GM23338 (cell line): Measurements from ENCODE around the gene TNKS2. TPM values are rescaled to one million over a fixed set of nuclear protein-coding genes. Genes with fewer than 3 reads are reported as not detected.

Source experiments
- ATAC-seq: fragments of 200-7000 bp; cut with Tn5 transposase; 3 replicates; pipeline ENCODE4 v1.9.1; 2020
- DNase-seq: peaks from one replicate; pipeline ENCODE4 v3.0.0-alpha.2; 2015; ENCODE audit warnings: low spot score
- H2AFZ ChIP-seq: fragments of 200-600 bp; sonication (generic); 2 replicates; pipeline ENCODE4 v1.8.0; 2016; ENCODE audit warnings: antibody characterized with exemption, mild to moderate bottlenecking, moderate library complexity
- H3F3A ChIP-seq: fragments of 200-600 bp; sonication (generic); replicated peaks from 2 replicates; pipeline ENCODE4 v1.8.0; 2017; ENCODE audit warnings: antibody characterized with exemption, mixed run types, low read depth
- H3K27ac ChIP-seq: fragments of 200-600 bp; sonication (generic); 2 replicates; pipeline ENCODE4 v1.6.1; 2016; ENCODE audit warnings: low read depth
- H3K27me3 ChIP-seq: fragments of 200-600 bp; sonication (generic); 2 replicates; pipeline ENCODE4 v1.8.0; 2016; ENCODE audit warnings: mild to moderate bottlenecking, mixed run types, moderate library complexity; ENCODE audit not compliant: insufficient read depth
- H3K36me3 ChIP-seq: fragments of 200-600 bp; sonication (generic); 2 replicates; pipeline ENCODE4 v1.8.0; 2016; ENCODE audit warnings: mild to moderate bottlenecking; ENCODE audit not compliant: insufficient read depth
- H3K4me1 ChIP-seq: fragments of 200-600 bp; sonication (generic); 2 replicates; pipeline ENCODE4 v1.8.0; 2016; ENCODE audit warnings: mild to moderate bottlenecking, moderate library complexity; ENCODE audit not compliant: insufficient read depth
- H3K4me2 ChIP-seq: fragments of 200-600 bp; sonication (generic); 2 replicates; pipeline ENCODE4 v1.7.1; 2017; ENCODE audit warnings: mixed run types
- H3K4me3 ChIP-seq: fragments of 200-600 bp; sonication (generic); 2 replicates; pipeline ENCODE4 v1.6.1; 2016; ENCODE audit warnings: mixed run types
- H3K79me2 ChIP-seq: fragments of 200-600 bp; sonication (generic); replicated peaks from 2 replicates; pipeline ENCODE4 v1.8.0; 2017; ENCODE audit warnings: mild to moderate bottlenecking; ENCODE audit not compliant: insufficient read depth
- H3K9me2 ChIP-seq: fragments of 200-600 bp; sonication (generic); 2 replicates; pipeline ENCODE4 v1.8.0; 2017; ENCODE audit not compliant: insufficient read depth
- H4K20me1 ChIP-seq: fragments of 200-600 bp; sonication (generic); replicated peaks from 2 replicates; pipeline ENCODE4 v1.8.0; 2017; ENCODE audit warnings: mild to moderate bottlenecking; ENCODE audit not compliant: insufficient read depth
- H3K27ac Mint-ChIP-seq: 2 replicates; pipeline ENCODE4 v1.8.0; 2020; ENCODE audit warnings: inconsistent platforms, mild to moderate bottlenecking, moderate library complexity, mixed read lengths
- H3K27me3 Mint-ChIP-seq: 3 replicates; pipeline ENCODE4 v1.8.0; 2022; ENCODE audit warnings: low read depth, mild to moderate bottlenecking, moderate library complexity, mixed read lengths, inconsistent platforms; ENCODE audit not compliant: insufficient read depth, poor library complexity
- H3K36me3 Mint-ChIP-seq: 3 replicates; pipeline ENCODE4 v1.8.0; 2021; ENCODE audit warnings: low read depth, mild to moderate bottlenecking, inconsistent platforms, moderate library complexity, mixed read lengths
- H3K4me1 Mint-ChIP-seq: 3 replicates; pipeline ENCODE4 v1.8.0; 2020; ENCODE audit warnings: mild to moderate bottlenecking, inconsistent platforms, mixed read lengths
- H3K4me3 Mint-ChIP-seq: 3 replicates; pipeline ENCODE4 v1.8.0; 2021; ENCODE audit warnings: moderate library complexity, mild to moderate bottlenecking, inconsistent platforms, mixed read lengths
- H3K9me3 Mint-ChIP-seq: 3 replicates; pipeline ENCODE4 v1.8.0; 2020; ENCODE audit warnings: moderate library complexity, mild to moderate bottlenecking, inconsistent platforms, mixed read lengths
- CREB1 ChIP-seq: fragments of 250-450 bp; sonication (Bioruptor Pico); IDR thresholded peaks from 2 replicates; pipeline ENCODE4 v1.5.0; 2020; ENCODE audit warnings: low read depth, mild to moderate bottlenecking, moderate library complexity
- ETS1 ChIP-seq: IDR thresholded peaks from 2 replicates; pipeline ENCODE4 v1.6.1; 2016; ENCODE audit warnings: antibody characterized with exemption
- EZH2 ChIP-seq: fragments of 200-600 bp; sonication (generic); IDR thresholded peaks from one replicate; pipeline ENCODE4 v1.8.0; 2017; ENCODE audit warnings: antibody characterized with exemption, mild to moderate bottlenecking, low read depth; ENCODE audit not compliant: unreplicated experiment
- EZH2phosphoT487 ChIP-seq: fragments of 200-600 bp; sonication (generic); IDR thresholded peaks from one replicate; pipeline ENCODE4 v1.8.1; 2018; ENCODE audit warnings: antibody characterized with exemption; ENCODE audit not compliant: unreplicated experiment
- JUNB ChIP-seq: IDR thresholded peaks from one replicate; pipeline ENCODE4 v1.6.1; 2016; ENCODE audit warnings: antibody characterized with exemption; ENCODE audit not compliant: unreplicated experiment
- NANOG ChIP-seq: IDR thresholded peaks from 2 replicates; pipeline ENCODE4 v1.6.1; 2016; ENCODE audit warnings: antibody characterized with exemption, borderline replicate concordance
- POLR2AphosphoS5 ChIP-seq: IDR thresholded peaks from 2 replicates; pipeline ENCODE4 v1.6.1; 2016; ENCODE audit warnings: antibody characterized with exemption, low read depth
- STAT1 ChIP-seq: IDR thresholded peaks from one replicate; pipeline ENCODE4 v1.6.1; 2016; ENCODE audit warnings: antibody characterized with exemption; ENCODE audit not compliant: unreplicated experiment
- ZNF114 ChIP-seq: fragments of 250-450 bp; sonication (Bioruptor Pico); IDR thresholded peaks from 2 replicates; pipeline ENCODE4 v1.5.0; 2020; ENCODE audit warnings: mild to moderate bottlenecking, moderate library complexity
- ZNF331 ChIP-seq: fragments of 250-450 bp; sonication (Bioruptor Pico); IDR thresholded peaks from 2 replicates; pipeline ENCODE4 v1.5.0; 2020; ENCODE audit warnings: low read depth, mild to moderate bottlenecking, moderate library complexity
- ZNF462 ChIP-seq: fragments of 250-450 bp; sonication (Bioruptor Pico); IDR thresholded peaks from 2 replicates; pipeline ENCODE4 v1.5.0; 2020; ENCODE audit warnings: mild to moderate bottlenecking, moderate library complexity
- polyA plus RNA-seq: library from polyadenylated mRNA; unstranded; fragments of >200 nt; fragmentation: Nextera tagmentation; extraction: Ambion mirVana; gene quantifications from 2 replicates; pipeline ENCODE4 v1.2.1, GENCODE V29; 2016
- total RNA-seq: library from RNA; depleted of rRNA; stranded (reverse); fragments of >200 nt; shearing (Covaris generic); gene quantifications from 2 replicates; pipeline ENCODE4 v1.2.3, GENCODE V29; 2014
- TF ChIP-seq, protein P1 (sequence below): IDR thresholded peaks from one replicate; pipeline ENCODE4 v1.6.1; 2018; ENCODE audit warnings: antibody characterized with exemption; ENCODE audit not compliant: unreplicated experiment
- TF ChIP-seq, protein P2 (sequence below), 2 experiments: fragments of 200-600 bp in 1 of 2; sonication (generic) in 1 of 2; conservative IDR thresholded peaks; 2 replicates each; pipeline versions ENCODE4 v1.5.1 to v1.6.1; 2016 to 2017; ENCODE audit warnings: antibody characterized with exemption in 2 of 2, low read depth in 2 of 2, mild to moderate bottlenecking in 2 of 2, moderate library complexity in 1 of 2

The TNKS2 gene
- total and polyA plus RNA-seq, 2 experiments from 2014 or later, result 23.5 to 85.5 TPM

GRCh38 chr10:91860885-91861284 lies 62.7 kb downstream of the TNKS2 start:
- ATAC-seq (no peak), DNase-seq (no peak)
- no peaks in the 10 kb centered on the region for H3K9me2 ChIP-seq
- no peaks in the 10 kb centered on the region for H3K27me3 ChIP-seq
- no peaks in the 10 kb centered on the region for H3K27me3 Mint-ChIP-seq
- no peaks in the 10 kb centered on the region for H3K9me3 Mint-ChIP-seq
- no peak overlapping the region for H3K4me3 Mint-ChIP-seq
- peaks cover 53% of the 10 kb centered on the region for H3K36me3 Mint-ChIP-seq
- H3K79me2 ChIP-seq, result no peaks in the 10 kb centered on the region
- no peak overlapping the region for H3K4me2 ChIP-seq
- H3F3A ChIP-seq, result 0 out of 2 replicates have a peak, but pooled peaks cover 11% of the 10 kb centered on the region
- no peak overlapping the region for H3K4me3 ChIP-seq
- H4K20me1 ChIP-seq, result no peaks in the 10 kb centered on the region
- H3K4me1 ChIP-seq, result peaks cover 18% of the 10 kb centered on the region
- H2AFZ ChIP-seq, result no peak overlapping the region
- peaks cover 20% of the 10 kb centered on the region for H3K4me1 Mint-ChIP-seq
- 0 out of 2 replicates have a peak overlapping the region, but pooled peaks have one; percentile 15 for H3K27ac Mint-ChIP-seq
- no peak for TF ChIP-seq STAT1
- TF ChIP-seq ZNF462 (CRISPR knock-in tag), result no peak
- TF ChIP-seq, protein P1, sequence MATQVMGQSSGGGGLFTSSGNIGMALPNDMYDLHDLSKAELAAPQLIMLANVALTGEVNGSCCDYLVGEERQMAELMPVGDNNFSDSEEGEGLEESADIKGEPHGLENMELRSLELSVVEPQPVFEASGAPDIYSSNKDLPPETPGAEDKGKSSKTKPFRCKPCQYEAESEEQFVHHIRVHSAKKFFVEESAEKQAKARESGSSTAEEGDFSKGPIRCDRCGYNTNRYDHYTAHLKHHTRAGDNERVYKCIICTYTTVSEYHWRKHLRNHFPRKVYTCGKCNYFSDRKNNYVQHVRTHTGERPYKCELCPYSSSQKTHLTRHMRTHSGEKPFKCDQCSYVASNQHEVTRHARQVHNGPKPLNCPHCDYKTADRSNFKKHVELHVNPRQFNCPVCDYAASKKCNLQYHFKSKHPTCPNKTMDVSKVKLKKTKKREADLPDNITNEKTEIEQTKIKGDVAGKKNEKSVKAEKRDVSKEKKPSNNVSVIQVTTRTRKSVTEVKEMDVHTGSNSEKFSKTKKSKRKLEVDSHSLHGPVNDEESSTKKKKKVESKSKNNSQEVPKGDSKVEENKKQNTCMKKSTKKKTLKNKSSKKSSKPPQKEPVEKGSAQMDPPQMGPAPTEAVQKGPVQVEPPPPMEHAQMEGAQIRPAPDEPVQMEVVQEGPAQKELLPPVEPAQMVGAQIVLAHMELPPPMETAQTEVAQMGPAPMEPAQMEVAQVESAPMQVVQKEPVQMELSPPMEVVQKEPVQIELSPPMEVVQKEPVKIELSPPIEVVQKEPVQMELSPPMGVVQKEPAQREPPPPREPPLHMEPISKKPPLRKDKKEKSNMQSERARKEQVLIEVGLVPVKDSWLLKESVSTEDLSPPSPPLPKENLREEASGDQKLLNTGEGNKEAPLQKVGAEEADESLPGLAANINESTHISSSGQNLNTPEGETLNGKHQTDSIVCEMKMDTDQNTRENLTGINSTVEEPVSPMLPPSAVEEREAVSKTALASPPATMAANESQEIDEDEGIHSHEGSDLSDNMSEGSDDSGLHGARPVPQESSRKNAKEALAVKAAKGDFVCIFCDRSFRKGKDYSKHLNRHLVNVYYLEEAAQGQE, result no peak
- no peak for TF ChIP-seq EZH2phosphoT487
- TF ChIP-seq CREB1 (CRISPR knock-in tag), result no peak
- no peak for TF ChIP-seq ETS1
- no peak for TF ChIP-seq ZNF331
- TF ChIP-seq, protein P2, sequence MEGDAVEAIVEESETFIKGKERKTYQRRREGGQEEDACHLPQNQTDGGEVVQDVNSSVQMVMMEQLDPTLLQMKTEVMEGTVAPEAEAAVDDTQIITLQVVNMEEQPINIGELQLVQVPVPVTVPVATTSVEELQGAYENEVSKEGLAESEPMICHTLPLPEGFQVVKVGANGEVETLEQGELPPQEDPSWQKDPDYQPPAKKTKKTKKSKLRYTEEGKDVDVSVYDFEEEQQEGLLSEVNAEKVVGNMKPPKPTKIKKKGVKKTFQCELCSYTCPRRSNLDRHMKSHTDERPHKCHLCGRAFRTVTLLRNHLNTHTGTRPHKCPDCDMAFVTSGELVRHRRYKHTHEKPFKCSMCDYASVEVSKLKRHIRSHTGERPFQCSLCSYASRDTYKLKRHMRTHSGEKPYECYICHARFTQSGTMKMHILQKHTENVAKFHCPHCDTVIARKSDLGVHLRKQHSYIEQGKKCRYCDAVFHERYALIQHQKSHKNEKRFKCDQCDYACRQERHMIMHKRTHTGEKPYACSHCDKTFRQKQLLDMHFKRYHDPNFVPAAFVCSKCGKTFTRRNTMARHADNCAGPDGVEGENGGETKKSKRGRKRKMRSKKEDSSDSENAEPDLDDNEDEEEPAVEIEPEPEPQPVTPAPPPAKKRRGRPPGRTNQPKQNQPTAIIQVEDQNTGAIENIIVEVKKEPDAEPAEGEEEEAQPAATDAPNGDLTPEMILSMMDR (conservative IDR thresholded peaks at IDR 0.05; ENCODE audit: low read depth in 2 of 2), result no peak
- TF ChIP-seq POLR2AphosphoS5, result no peak
- TF ChIP-seq ZNF114 (CRISPR knock-in tag), result no peak
- no peak for TF ChIP-seq JUNB
- TF ChIP-seq NANOG, result no peak
- no peak for TF ChIP-seq EZH2
- peaks cover 24% of the 10 kb centered on the region; the same call in 1 of the 2 replicates for H3K36me3 ChIP-seq
- H3K27ac ChIP-seq, result peak overlapping the region; percentile 20; the same call in 1 of the 2 replicates
